SH-SY5Y (cell line): ENCODE results near the gene ABCG4.

Experiments used
- GATA2 ChIP-seq: IDR thresholded peaks from 2 replicates; pipeline ENCODE4 v1.6.1; 2011; ENCODE audit warnings: mild to moderate bottlenecking, low read depth, low read length
- GATA3 ChIP-seq: IDR thresholded peaks from 2 replicates; pipeline ENCODE4 v1.6.1; 2011; ENCODE audit warnings: low read depth, mild to moderate bottlenecking, low read length, moderate library complexity

- TF ChIP-seq GATA3 (no peak), GATA2 (no peak)
Observed at GRCh38 chr11:119175493-119176077, 26.7 kb downstream of the ABCG4 start.
